HEK293T (cell line): ENCODE results near the gene LRPAP1.
"Not testable (repeated sequence)": the region's sequence is repeated elsewhere in the genome, so short reads cannot be mapped to it uniquely, and the experiment has no call there.

Experiments
- CTCF ChIA-PET: fragments of 350-600 bp; formaldehyde crosslinking; extraction: SDS; loops from one replicate; lab custom pipeline; 2021; ENCODE audit warnings: antibody characterized with exemption, inconsistent platforms; lab: Yijun Ruan, JAX
- POLR2A ChIA-PET: fragments of 350-600 bp; formaldehyde crosslinking; extraction: SDS; loops from one replicate; lab custom pipeline; 2020; ENCODE audit warnings: antibody characterized with exemption, inconsistent platforms; lab: Yijun Ruan, JAX
- DNase-seq: peaks from one replicate; pipeline ENCODE4 v3.0.0; 2012; ENCODE audit warnings: mixed read lengths; ENCODE audit errors: extremely low spot score
- ARNT ChIP-seq: fragments of 450-650 bp; IDR thresholded peaks from 2 replicates; pipeline ENCODE4 v1.6.1; 2017; ENCODE audit warnings: mild to moderate bottlenecking
- BHLHE40 ChIP-seq: fragments of 450-650 bp; IDR thresholded peaks from 2 replicates; pipeline ENCODE4 v1.6.1; 2016; ENCODE audit warnings: mild to moderate bottlenecking, moderate library complexity, borderline replicate concordance
- CTBP1 ChIP-seq: fragments of 450-650 bp; IDR thresholded peaks from 2 replicates; pipeline ENCODE4 v1.6.1; 2016; ENCODE audit warnings: borderline replicate concordance
- ELF4 ChIP-seq: fragments of 450-650 bp; IDR thresholded peaks from 2 replicates; pipeline ENCODE4 v1.6.1; 2017; ENCODE audit warnings: antibody characterized with exemption
- FOXA1 ChIP-seq: fragments of 450-650 bp; IDR thresholded peaks from 2 replicates; pipeline ENCODE4 v1.6.1; 2016; ENCODE audit warnings: mild to moderate bottlenecking
- FOXK2 ChIP-seq: fragments of 450-650 bp; IDR thresholded peaks from 2 replicates; pipeline ENCODE4 v1.6.1; 2016; ENCODE audit warnings: mild to moderate bottlenecking
- FOXM1 ChIP-seq: fragments of 450-650 bp; IDR thresholded peaks from 2 replicates; pipeline ENCODE4 v1.6.1; 2017; ENCODE audit warnings: mild to moderate bottlenecking, borderline replicate concordance
- HDGF ChIP-seq: fragments of 450-650 bp; IDR thresholded peaks from 2 replicates; pipeline ENCODE4 v1.6.1; 2017; ENCODE audit warnings: antibody characterized with exemption, borderline replicate concordance
- L3MBTL2 ChIP-seq: fragments of 450-650 bp; conservative IDR thresholded peaks from 2 replicates; pipeline ENCODE4 v1.6.1; 2016; ENCODE audit warnings: mild to moderate bottlenecking
- LEF1 ChIP-seq: fragments of 450-650 bp; IDR thresholded peaks from 2 replicates; pipeline ENCODE4 v1.6.1; 2017; ENCODE audit warnings: mild to moderate bottlenecking, borderline replicate concordance
- NFRKB ChIP-seq: fragments of 450-650 bp; IDR thresholded peaks from 2 replicates; pipeline ENCODE4 v1.6.1; 2016; ENCODE audit warnings: mild to moderate bottlenecking, moderate library complexity
- PKNOX1 ChIP-seq: fragments of 450-650 bp; IDR thresholded peaks from 2 replicates; pipeline ENCODE4 v1.6.1; 2016
- SP1 ChIP-seq: fragments of 450-650 bp; IDR thresholded peaks from 2 replicates; pipeline ENCODE4 v1.6.1; 2017
- SUZ12 ChIP-seq: fragments of 450-650 bp; IDR thresholded peaks from 2 replicates; pipeline ENCODE4 v1.6.1; 2016; ENCODE audit warnings: mild to moderate bottlenecking
- TARDBP ChIP-seq: fragments of 450-650 bp; IDR thresholded peaks from 2 replicates; pipeline ENCODE4 v1.6.1; 2016
- ZNF384 ChIP-seq: fragments of 450-650 bp; IDR thresholded peaks from 2 replicates; pipeline ENCODE4 v1.6.1; 2016

LRPAP1 gene

DNA sequence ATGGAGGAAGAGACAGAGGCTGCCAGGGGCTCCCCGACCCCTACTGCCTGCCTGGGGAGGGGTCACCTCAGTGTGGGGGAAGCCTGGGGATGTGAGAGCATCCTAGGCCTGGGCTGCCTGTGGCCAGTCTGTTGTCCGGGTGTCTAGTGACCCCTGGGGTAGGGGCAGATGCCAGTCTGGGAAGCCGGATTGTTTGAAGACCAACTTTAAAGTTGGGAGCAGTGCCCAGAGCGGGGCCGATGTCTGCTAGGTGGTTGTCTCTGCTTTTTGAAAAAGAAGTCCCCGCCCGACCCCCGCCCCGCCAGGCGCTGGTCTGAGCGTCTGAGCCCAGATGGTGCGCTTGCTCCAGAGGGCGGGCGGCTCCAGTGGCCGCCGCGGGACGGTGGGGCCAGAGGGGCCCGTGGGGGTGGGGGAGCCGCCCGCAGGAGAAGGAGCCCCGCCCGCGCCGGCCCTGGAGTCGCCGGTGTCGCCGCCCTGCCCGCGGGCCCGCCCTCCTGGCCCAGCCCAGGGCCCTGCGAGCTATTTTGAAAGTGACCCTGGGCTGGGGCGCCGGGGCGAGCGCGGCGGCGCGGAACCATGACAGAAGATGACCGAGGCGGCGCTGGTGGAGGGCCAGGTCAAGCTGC, 69.3 kb downstream of the LRPAP1 start, which contains the start of gene DOK7:
Gene DOK7, plus strand, starts transcription at position 517 of the 626 bp plus-strand sequence. Its CDS starts 70 bp downstream, at position 587.
- ChIA-PET CTCF (interaction anchor here (0.6 kb wide), 1 partner anchor 146 kb away, joined by 3 read pairs; no protein-coding TSS in a partner anchor), POLR2A (no interaction called here)
- TF ChIP-seq CTBP1, result no peak
- TF ChIP-seq LEF1, result no peak
- TF ChIP-seq L3MBTL2, result no peak
- peak; percentile 45 for DNase-seq

GRCh38 chr4:3462321-3462789, 69.9 kb downstream of the LRPAP1 start:
- ChIA-PET POLR2A (no interaction called here), CTCF (no interaction called here)
- TF ChIP-seq HDGF (no peak), ELF4 (no peak), L3MBTL2 (no peak), PKNOX1 (no peak), SP1 (no peak), CTBP1 (no peak), BHLHE40 (no peak), LEF1 (no peak), FOXA1 (no peak), NFRKB (no peak), ZNF384 (no peak), TARDBP (no peak), ARNT (no peak), FOXK2 (no peak), FOXM1 (no peak), SUZ12 (no peak)
- DNase-seq, result no peak

- ChIA-PET POLR2A (no interaction called here), CTCF (interaction anchor here (0.9 kb wide), 1 partner anchor 19 kb away, joined by 3 read pairs; no protein-coding TSS in a partner anchor)
- no peak for DNase-seq
- TF ChIP-seq ZNF384 (no peak), SP1 (no peak), BHLHE40 (no peak), L3MBTL2 (no peak), FOXM1 (no peak)
These were observed 70.5 kb downstream of the LRPAP1 start for GRCh38 chr4:3461515-3462291.

DNA sequence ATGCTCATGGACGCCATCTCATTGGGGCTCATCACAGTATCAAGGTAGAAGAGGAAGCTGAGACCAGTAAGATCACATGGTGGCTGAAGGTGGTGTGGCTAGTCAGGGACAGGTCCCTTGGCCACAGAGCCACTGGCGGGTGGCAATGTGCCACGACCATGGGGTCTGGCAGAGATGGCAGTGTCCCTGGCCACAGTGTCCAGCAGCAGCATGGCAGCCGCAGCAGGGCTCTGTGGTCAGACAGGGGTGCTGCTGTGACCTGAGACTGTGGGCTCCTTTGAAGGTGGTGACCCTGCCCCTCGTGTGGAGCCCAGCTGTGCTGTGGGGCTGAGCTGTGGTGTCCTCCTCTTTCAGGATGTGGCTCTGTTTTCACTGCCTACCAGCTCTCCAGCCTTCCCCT, 71.3 kb downstream of the LRPAP1 start:
- no peak for DNase-seq
- CTCF ChIA-PET, result interaction anchor here (0.9 kb wide), 1 partner anchor 20 kb away, joined by 3 read pairs; no protein-coding TSS in a partner anchor
- TF ChIP-seq SUZ12, result no peak
- no peak for TF ChIP-seq HDGF
- TF ChIP-seq TARDBP, result no peak
- TF ChIP-seq ELF4, result no peak
- TF ChIP-seq SP1, result no peak
- TF ChIP-seq ARNT, result no peak
- TF ChIP-seq CTBP1, result no peak
- no peak for TF ChIP-seq NFRKB
- no peak for TF ChIP-seq FOXM1
- no peak for TF ChIP-seq BHLHE40
- no peak for TF ChIP-seq FOXA1
- no peak for TF ChIP-seq LEF1
- POLR2A ChIA-PET, result no interaction called here

- POLR2A ChIA-PET, DNase-seq: not testable (repeated sequence)
- CTCF ChIA-PET, result interaction anchor here (1.1 kb wide), 1 partner anchor 22 kb away, joined by 3 read pairs; no protein-coding TSS in a partner anchor
These were observed 73.1 kb downstream of the LRPAP1 start for GRCh38 chr4:3459156-3459555.

- CTCF ChIA-PET, result no interaction called here
- TF ChIP-seq TARDBP (no peak), PKNOX1 (no peak), ZNF384 (no peak)
- POLR2A ChIA-PET, result no interaction called here
- no peak for DNase-seq
These were observed 73.9 kb downstream of the LRPAP1 start for GRCh38 chr4:3458371-3458770.

- POLR2A ChIA-PET, result not testable (repeated sequence)
These were observed 76.6 kb downstream of the LRPAP1 start for GRCh38 chr4:3455596-3455995.

More at GRCh38 chr4:3455596-3455995, 76.6 kb downstream of the LRPAP1 start:
- CTCF ChIA-PET, DNase-seq: not testable (repeated sequence)
